ENCODE measurements around the gene ANKS3. TPM values are rescaled to one million over a fixed set of nuclear protein-coding genes. Genes with fewer than 3 reads are reported as not detected.

The ANKS3 gene
- total RNA-seq, 2 donors from 2014 or later, result 18.0 to 20.6 TPM

- DNase-seq (no peak), ATAC-seq (replicated peaks in 1 of 2) (no peak)
- Mint-ChIP-seq H3K4me1 (ENCODE audit: low read depth) (peaks cover 37% of the 10 kb centered on the region), H3K4me3 (no peak overlapping the region), H3K27me3 (ENCODE audit: low read depth) (no peaks in the 10 kb centered on the region), H3K36me3 (ENCODE audit: insufficient read depth in 2 of 2) (peaks cover 0 to 7% of the 10 kb centered on the region in 2 donors), H3K9me3 (no peaks in the 10 kb centered on the region), H3K27ac (no peak overlapping the region)
Observed at GRCh38 chr16:4666537-4667202, 67.4 kb downstream of the ANKS3 start.

- Mint-ChIP-seq H3K4me1 (ENCODE audit: low read depth) (peaks cover 56% of the 10 kb centered on the region), H3K4me3 (peak overlapping the region; percentile 69 to 71), H3K27ac (peak overlapping the region; percentile 75), H3K9me3 (no peaks in the 10 kb centered on the region), H3K36me3 (ENCODE audit: insufficient read depth in 2 of 2) (peaks cover 0 to 7% of the 10 kb centered on the region in 2 donors), H3K27me3 (ENCODE audit: low read depth) (no peaks in the 10 kb centered on the region)
- peak; percentile 63 to 70 for ATAC-seq (replicated peaks in 1 of 2)
- peak; percentile 55 to 70 for DNase-seq
Observed at GRCh38 chr16:4664538-4665418, 69.3 kb downstream of the ANKS3 start.

GRCh38 chr16:4663777-4664465 lies 70.2 kb downstream of the ANKS3 start:
- H3K27me3 Mint-ChIP-seq (ENCODE audit: low read depth), result no peaks in the 10 kb centered on the region
- H3K4me3 Mint-ChIP-seq, result peak overlapping the region; percentile 69 to 71
- ATAC-seq (replicated peaks in 1 of 2) (no peak), DNase-seq (peak in 1 of 2 donors; percentile 18)
- peaks cover 64% of the 10 kb centered on the region for H3K4me1 Mint-ChIP-seq (ENCODE audit: low read depth)
- H3K27ac Mint-ChIP-seq, result peak overlapping the region; percentile 75
- H3K36me3 Mint-ChIP-seq (ENCODE audit: insufficient read depth in 2 of 2), result peaks cover 0 to 4% of the 10 kb centered on the region in 2 donors
- no peaks in the 10 kb centered on the region for H3K9me3 Mint-ChIP-seq

- Mint-ChIP-seq H3K9me3 (no peaks in the 10 kb centered on the region), H3K36me3 (ENCODE audit: insufficient read depth in 2 of 2) (peaks cover 0 to 4% of the 10 kb centered on the region in 2 donors), H3K4me1 (ENCODE audit: low read depth) (peaks cover 68% of the 10 kb centered on the region), H3K27me3 (ENCODE audit: low read depth) (no peaks in the 10 kb centered on the region), H3K4me3 (peak overlapping the region; percentile 38 to 71), H3K27ac (peak overlapping the region; percentile 61)
- ATAC-seq (replicated peaks in 1 of 2) (no peak), DNase-seq (no peak)
Observed at GRCh38 chr16:4663465-4663776, 70.7 kb downstream of the ANKS3 start.

- peaks cover 0 to 4% of the 10 kb centered on the region in 2 donors for H3K36me3 Mint-ChIP-seq (ENCODE audit: insufficient read depth in 2 of 2)
- no peak overlapping the region for H3K27ac Mint-ChIP-seq
- no peak for DNase-seq
- no peaks in the 10 kb centered on the region for H3K9me3 Mint-ChIP-seq
- no peak for ATAC-seq (replicated peaks in 1 of 2)
- H3K4me1 Mint-ChIP-seq (ENCODE audit: low read depth), result peaks cover 68% of the 10 kb centered on the region
- no peaks in the 10 kb centered on the region for H3K27me3 Mint-ChIP-seq (ENCODE audit: low read depth)
- no peak overlapping the region for H3K4me3 Mint-ChIP-seq
Observed at GRCh38 chr16:4661661-4662060, 72.4 kb downstream of the ANKS3 start.

- peaks cover 68% of the 10 kb centered on the region for H3K4me1 Mint-ChIP-seq (ENCODE audit: low read depth)
- H3K9me3 Mint-ChIP-seq, result no peaks in the 10 kb centered on the region
- DNase-seq (peak; percentile 80 to 89), ATAC-seq (replicated peaks in 1 of 2) (peak; percentile 83 to 91)
- peaks cover 0 to 9% of the 10 kb centered on the region in 2 donors for H3K36me3 Mint-ChIP-seq (ENCODE audit: insufficient read depth in 2 of 2)
- peak overlapping the region; percentile 90 for H3K27ac Mint-ChIP-seq
- H3K4me3 Mint-ChIP-seq, result peak overlapping the region; percentile 26 to 49
- H3K27me3 Mint-ChIP-seq (ENCODE audit: low read depth), result no peaks in the 10 kb centered on the region
Observed at GRCh38 chr16:4660454-4661007, 73.5 kb downstream of the ANKS3 start.

- Mint-ChIP-seq H3K27ac (no peak overlapping the region), H3K9me3 (no peaks in the 10 kb centered on the region), H3K4me1 (ENCODE audit: low read depth) (peaks cover 60% of the 10 kb centered on the region), H3K4me3 (peak overlapping the region; percentile 41 to 49), H3K27me3 (ENCODE audit: low read depth) (no peaks in the 10 kb centered on the region), H3K36me3 (ENCODE audit: insufficient read depth in 2 of 2) (peaks cover 0 to 9% of the 10 kb centered on the region in 2 donors)
- no peak for DNase-seq
- no peak for ATAC-seq (replicated peaks in 1 of 2)
Observed at GRCh38 chr16:4659363-4660353, 74.4 kb downstream of the ANKS3 start.

GRCh38 chr16:4656695-4657686 lies 77.1 kb downstream of the ANKS3 start:
- ATAC-seq (replicated peaks in 1 of 2), result no peak
- no peaks in the 10 kb centered on the region for H3K9me3 Mint-ChIP-seq
- H3K27ac Mint-ChIP-seq, result no peak overlapping the region
- H3K27me3 Mint-ChIP-seq (ENCODE audit: low read depth), result no peaks in the 10 kb centered on the region
- H3K36me3 Mint-ChIP-seq (ENCODE audit: insufficient read depth in 2 of 2), result peaks cover 0 to 8% of the 10 kb centered on the region in 2 donors
- peaks cover 35% of the 10 kb centered on the region for H3K4me1 Mint-ChIP-seq (ENCODE audit: low read depth)
- no peak for DNase-seq
- no peak overlapping the region for H3K4me3 Mint-ChIP-seq

- peaks cover 27% of the 10 kb centered on the region for H3K4me1 Mint-ChIP-seq (ENCODE audit: low read depth)
- H3K9me3 Mint-ChIP-seq, result no peaks in the 10 kb centered on the region
- H3K4me3 Mint-ChIP-seq, result no peak overlapping the region
- ATAC-seq (replicated peaks in 1 of 2) (no peak), DNase-seq (no peak)
- no peak overlapping the region for H3K27ac Mint-ChIP-seq
- no peaks in the 10 kb centered on the region for H3K27me3 Mint-ChIP-seq (ENCODE audit: low read depth)
- H3K36me3 Mint-ChIP-seq (ENCODE audit: insufficient read depth in 2 of 2), result peaks cover 0 to 9% of the 10 kb centered on the region in 2 donors
Observed at GRCh38 chr16:4656221-4656620, 77.8 kb downstream of the ANKS3 start.

- Mint-ChIP-seq H3K4me3 (no peak overlapping the region), H3K4me1 (ENCODE audit: low read depth) (peaks cover 24% of the 10 kb centered on the region), H3K36me3 (ENCODE audit: insufficient read depth in 2 of 2) (peaks cover 0 to 9% of the 10 kb centered on the region in 2 donors), H3K9me3 (no peaks in the 10 kb centered on the region), H3K27me3 (ENCODE audit: low read depth) (no peaks in the 10 kb centered on the region), H3K27ac (no peak overlapping the region)
- ATAC-seq (replicated peaks in 1 of 2) (no peak), DNase-seq (no peak)
Observed at GRCh38 chr16:4655801-4656200, 78.3 kb downstream of the ANKS3 start.

GRCh38 chr16:4654964-4655590 lies 79.0 kb downstream of the ANKS3 start:
- no peak for ATAC-seq (replicated peaks in 1 of 2)
- Mint-ChIP-seq H3K36me3 (ENCODE audit: insufficient read depth in 2 of 2) (peaks cover 0 to 11% of the 10 kb centered on the region in 2 donors), H3K27ac (no peak overlapping the region)

More at GRCh38 chr16:4654964-4655590, 79.0 kb downstream of the ANKS3 start:
- Mint-ChIP-seq H3K9me3 (no peaks in the 10 kb centered on the region), H3K4me1 (ENCODE audit: low read depth) (peaks cover 24% of the 10 kb centered on the region), H3K27me3 (ENCODE audit: low read depth) (no peaks in the 10 kb centered on the region), H3K4me3 (no peak overlapping the region)
- no peak for DNase-seq

All from activated T-cell treated with anti-CD3 and anti-CD28 coated beads, Interleukin-2, amount 50 U/mL, for 72 hours (primary cell).